Measurements from ENCODE around the gene PHF21A. TPM values are rescaled to one million over a fixed set of nuclear protein-coding genes. Genes with fewer than 3 reads are reported as not detected.

Gene PHF21A
- total RNA-seq, 1 donor from 2014 or later = 69.7 TPM

DNA sequence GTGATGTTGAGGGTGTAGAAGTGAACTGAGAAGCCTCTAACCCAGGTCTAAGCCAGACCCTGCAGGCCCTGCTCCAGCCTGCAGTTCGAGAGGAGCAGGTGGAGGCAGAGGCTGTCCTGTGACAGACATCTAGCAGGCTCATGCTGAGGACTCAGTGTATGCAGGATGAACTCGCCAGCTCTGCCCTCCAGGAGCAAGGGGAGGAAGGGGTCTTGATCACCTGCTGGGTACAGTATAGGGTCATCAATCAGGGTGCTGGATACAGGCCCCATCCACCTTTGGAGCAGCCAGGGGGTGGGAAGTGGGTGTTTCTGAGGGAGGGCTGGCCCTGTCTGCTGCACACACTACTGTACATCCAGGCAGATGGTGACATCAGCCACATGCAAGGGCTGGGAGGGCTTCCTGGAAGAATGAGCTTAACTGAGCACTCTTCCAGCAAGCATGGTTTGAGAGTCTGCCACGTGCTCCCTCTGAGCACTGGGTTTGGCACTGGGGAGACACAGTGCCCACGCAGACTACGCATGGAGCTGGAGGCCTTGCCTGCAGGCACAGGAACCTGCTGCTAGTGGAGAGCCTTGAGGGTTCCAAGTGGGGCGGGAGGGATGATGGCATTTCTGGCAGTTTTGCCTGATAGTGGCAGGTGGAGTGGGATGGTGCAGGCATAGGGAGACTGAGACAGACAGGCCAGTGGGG, 226.6 kb downstream of the PHF21A start:
- no peak overlapping the region for H3K27ac ChIP-seq

DNA sequence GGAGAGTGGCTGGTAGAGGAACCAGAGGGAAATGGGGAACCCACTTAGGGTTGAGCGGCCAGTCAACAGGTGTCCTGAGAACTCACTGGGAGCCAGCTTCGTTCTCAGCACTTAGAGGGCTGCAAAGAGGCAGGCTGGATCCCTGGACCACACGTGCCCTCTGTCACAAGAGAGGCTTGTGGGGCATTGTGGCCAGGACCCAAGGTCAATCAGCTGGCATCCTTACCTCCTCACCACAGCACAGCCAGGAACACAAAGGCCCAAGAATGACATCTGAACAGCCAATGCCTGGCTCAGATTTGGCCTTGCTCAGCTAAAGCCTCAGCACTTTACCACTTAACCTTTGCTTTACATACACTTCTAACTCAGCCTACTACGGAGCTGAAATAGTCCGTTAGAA, 228.4 kb downstream of the PHF21A start:
- no peak for DNase-seq (ENCODE audit: low spot score in 2 of 2)
- no peak overlapping the region for H3K27ac ChIP-seq

More for the DNA sequence above, 226.6 kb downstream of the PHF21A start:
- H3K27me3 ChIP-seq = no peaks in the 10 kb centered on the region
- no peak for TF ChIP-seq CTCF (IDR thresholded peaks at IDR 0.05)
- intact Hi-C loops (cut with DNase I) = no loop called here
- no peaks in the 10 kb centered on the region for H3K36me3 ChIP-seq
- no peak for DNase-seq (ENCODE audit: low spot score in 2 of 2)
- no peaks in the 10 kb centered on the region for H3K9me3 ChIP-seq
- H3K4me3 ChIP-seq = no peak overlapping the region
- H3K4me1 ChIP-seq = peaks cover 0 to 12% of the 10 kb centered on the region in 2 donors

DNA sequence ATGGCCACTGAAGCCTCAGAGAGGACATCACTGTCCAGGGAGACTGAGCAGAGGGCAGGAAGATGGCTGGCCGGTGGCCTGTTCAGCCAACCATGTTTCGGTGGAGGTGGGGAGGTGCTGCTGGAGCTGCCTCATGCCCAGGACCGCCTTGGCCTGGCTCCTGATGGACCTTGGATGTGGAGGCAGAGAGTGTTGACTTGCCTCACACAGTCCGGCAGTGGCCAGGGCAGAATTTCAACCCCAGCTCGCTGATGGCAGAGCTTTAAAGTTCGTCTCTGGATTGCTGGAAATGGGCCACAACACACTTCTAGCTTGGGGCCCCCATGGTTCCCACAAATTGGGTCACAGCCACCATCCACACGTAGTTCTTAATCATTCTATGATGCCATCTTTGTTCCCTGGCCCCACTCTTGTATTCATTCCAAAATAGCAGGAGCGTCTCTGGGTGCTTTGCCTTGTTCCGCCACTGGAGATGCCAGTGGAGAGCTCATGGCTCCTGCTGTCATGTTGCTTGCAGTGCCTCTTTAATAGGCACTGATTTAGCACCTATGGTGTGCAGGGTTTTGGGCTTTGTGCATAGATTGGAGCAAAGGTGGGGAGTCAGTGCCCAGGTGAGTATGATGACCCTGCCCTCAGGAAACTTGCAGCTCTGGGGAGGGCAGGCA, 230.2 kb downstream of the PHF21A start:
- no peaks in the 10 kb centered on the region for H3K27me3 ChIP-seq
- H3K4me3 ChIP-seq = no peak overlapping the region
- DNase-seq (ENCODE audit: low spot score in 2 of 2) = no peak
- no peak overlapping the region for H3K27ac ChIP-seq
- H3K36me3 ChIP-seq = no peaks in the 10 kb centered on the region
- TF ChIP-seq CTCF (IDR thresholded peaks at IDR 0.05) = no peak
- no peaks in the 10 kb centered on the region for H3K9me3 ChIP-seq
- H3K4me1 ChIP-seq = peaks cover 0 to under 1% of the 10 kb centered on the region in 2 donors
- intact Hi-C loops (cut with DNase I) = no loop called here

More for the DNA sequence above, 228.4 kb downstream of the PHF21A start:
- Histone ChIP-seq H3K4me1 (no peaks in the 10 kb centered on the region), H3K36me3 (no peaks in the 10 kb centered on the region), H3K9me3 (no peaks in the 10 kb centered on the region), H3K4me3 (no peak overlapping the region), H3K27me3 (no peaks in the 10 kb centered on the region)
- intact Hi-C loops (cut with DNase I) = no loop called here
- TF ChIP-seq CTCF (IDR thresholded peaks at IDR 0.05) = no peak

GRCh38 chr11:45889966-45890365, 231.3 kb downstream of the PHF21A start:
- DNase-seq (ENCODE audit: low spot score in 2 of 2) = no peak
- H3K4me3 ChIP-seq = no peak overlapping the region
- H3K36me3 ChIP-seq = no peaks in the 10 kb centered on the region
- no peaks in the 10 kb centered on the region for H3K9me3 ChIP-seq
- no peaks in the 10 kb centered on the region for H3K27me3 ChIP-seq
- intact Hi-C loops (cut with DNase I) = no loop called here
- no peak overlapping the region for H3K27ac ChIP-seq
- TF ChIP-seq CTCF (IDR thresholded peaks at IDR 0.05) = no peak
- peaks cover 0 to 6% of the 10 kb centered on the region in 2 donors for H3K4me1 ChIP-seq

DNA sequence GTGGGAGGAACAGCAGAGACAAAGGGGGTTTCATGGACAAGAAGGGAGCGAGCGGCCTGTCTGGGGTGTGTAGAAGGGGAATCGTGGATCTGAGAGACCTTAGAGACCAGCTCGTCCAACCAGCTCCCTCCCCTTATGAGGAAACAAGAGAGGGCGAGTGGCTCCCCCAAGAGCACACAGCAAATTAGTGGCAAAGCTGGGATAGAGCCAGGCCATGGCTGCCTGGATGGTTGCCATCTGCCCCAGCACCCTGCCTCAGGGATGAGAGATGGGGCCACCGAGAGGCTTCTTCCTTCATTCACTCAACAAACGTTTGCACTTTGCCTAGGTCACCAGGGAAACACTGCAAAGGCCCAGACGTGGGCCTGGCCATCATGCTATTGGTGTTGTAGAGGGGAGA, 231.7 kb downstream of the PHF21A start:
- TF ChIP-seq CTCF (IDR thresholded peaks at IDR 0.05) = no peak
- DNase-seq (ENCODE audit: low spot score in 2 of 2) = no peak
- Histone ChIP-seq H3K27ac (no peak overlapping the region), H3K9me3 (no peaks in the 10 kb centered on the region), H3K4me1 (peaks cover 0 to 6% of the 10 kb centered on the region in 2 donors), H3K4me3 (no peak overlapping the region), H3K27me3 (no peaks in the 10 kb centered on the region), H3K36me3 (no peaks in the 10 kb centered on the region)
- intact Hi-C loops (cut with DNase I) = no loop called here

Data from ascending aorta (tissue), 2 donors.